ENCODE data around the gene ERCC6L2.

DNA sequence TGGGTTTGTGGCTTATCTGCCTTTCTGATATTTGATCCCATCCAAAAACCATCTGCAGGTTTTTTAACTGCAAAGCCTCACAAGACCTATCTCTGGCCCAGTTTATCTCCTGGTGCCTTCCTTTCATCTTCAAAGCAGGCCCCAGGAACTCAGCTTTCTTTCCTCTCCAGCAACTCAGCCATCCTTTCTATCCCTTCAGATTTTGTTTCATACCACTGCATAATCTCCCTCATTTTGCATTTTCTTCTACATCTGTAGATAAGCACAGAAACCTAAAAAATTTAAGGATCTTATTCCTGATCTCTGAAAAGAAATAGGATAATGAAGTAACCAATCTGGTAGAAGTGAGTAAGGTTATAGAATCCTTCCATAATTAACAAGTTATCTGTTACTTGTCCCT, 19.5 kb upstream of the ERCC6L2 start:
- TF ChIP-seq, protein P1, sequence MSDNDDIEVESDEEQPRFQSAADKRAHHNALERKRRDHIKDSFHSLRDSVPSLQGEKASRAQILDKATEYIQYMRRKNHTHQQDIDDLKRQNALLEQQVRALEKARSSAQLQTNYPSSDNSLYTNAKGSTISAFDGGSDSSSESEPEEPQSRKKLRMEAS (CRISPR knock-in tag; IDR thresholded peaks at IDR 0.05) = no peak
- TF ChIP-seq NFYB (CRISPR knock-in tag; conservative IDR thresholded peaks at IDR 0.05; ENCODE audit: low read depth) (no peak), CREM (CRISPR knock-in tag; IDR thresholded peaks at IDR 0.05) (no peak), GTF2I (CRISPR knock-in tag; conservative IDR thresholded peaks at IDR 0.05) (no peak)
- TF ChIP-seq, protein P2, sequence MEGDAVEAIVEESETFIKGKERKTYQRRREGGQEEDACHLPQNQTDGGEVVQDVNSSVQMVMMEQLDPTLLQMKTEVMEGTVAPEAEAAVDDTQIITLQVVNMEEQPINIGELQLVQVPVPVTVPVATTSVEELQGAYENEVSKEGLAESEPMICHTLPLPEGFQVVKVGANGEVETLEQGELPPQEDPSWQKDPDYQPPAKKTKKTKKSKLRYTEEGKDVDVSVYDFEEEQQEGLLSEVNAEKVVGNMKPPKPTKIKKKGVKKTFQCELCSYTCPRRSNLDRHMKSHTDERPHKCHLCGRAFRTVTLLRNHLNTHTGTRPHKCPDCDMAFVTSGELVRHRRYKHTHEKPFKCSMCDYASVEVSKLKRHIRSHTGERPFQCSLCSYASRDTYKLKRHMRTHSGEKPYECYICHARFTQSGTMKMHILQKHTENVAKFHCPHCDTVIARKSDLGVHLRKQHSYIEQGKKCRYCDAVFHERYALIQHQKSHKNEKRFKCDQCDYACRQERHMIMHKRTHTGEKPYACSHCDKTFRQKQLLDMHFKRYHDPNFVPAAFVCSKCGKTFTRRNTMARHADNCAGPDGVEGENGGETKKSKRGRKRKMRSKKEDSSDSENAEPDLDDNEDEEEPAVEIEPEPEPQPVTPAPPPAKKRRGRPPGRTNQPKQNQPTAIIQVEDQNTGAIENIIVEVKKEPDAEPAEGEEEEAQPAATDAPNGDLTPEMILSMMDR (IDR thresholded peaks at IDR 0.05) = no peak
- TF ChIP-seq, protein P3, sequence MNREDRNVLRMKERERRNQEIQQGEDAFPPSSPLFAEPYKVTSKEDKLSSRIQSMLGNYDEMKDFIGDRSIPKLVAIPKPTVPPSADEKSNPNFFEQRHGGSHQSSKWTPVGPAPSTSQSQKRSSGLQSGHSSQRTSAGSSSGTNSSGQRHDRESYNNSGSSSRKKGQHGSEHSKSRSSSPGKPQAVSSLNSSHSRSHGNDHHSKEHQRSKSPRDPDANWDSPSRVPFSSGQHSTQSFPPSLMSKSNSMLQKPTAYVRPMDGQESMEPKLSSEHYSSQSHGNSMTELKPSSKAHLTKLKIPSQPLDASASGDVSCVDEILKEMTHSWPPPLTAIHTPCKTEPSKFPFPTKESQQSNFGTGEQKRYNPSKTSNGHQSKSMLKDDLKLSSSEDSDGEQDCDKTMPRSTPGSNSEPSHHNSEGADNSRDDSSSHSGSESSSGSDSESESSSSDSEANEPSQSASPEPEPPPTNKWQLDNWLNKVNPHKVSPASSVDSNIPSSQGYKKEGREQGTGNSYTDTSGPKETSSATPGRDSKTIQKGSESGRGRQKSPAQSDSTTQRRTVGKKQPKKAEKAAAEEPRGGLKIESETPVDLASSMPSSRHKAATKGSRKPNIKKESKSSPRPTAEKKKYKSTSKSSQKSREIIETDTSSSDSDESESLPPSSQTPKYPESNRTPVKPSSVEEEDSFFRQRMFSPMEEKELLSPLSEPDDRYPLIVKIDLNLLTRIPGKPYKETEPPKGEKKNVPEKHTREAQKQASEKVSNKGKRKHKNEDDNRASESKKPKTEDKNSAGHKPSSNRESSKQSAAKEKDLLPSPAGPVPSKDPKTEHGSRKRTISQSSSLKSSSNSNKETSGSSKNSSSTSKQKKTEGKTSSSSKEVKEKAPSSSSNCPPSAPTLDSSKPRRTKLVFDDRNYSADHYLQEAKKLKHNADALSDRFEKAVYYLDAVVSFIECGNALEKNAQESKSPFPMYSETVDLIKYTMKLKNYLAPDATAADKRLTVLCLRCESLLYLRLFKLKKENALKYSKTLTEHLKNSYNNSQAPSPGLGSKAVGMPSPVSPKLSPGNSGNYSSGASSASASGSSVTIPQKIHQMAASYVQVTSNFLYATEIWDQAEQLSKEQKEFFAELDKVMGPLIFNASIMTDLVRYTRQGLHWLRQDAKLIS (CRISPR knock-in tag; IDR thresholded peaks at IDR 0.05; ENCODE audit: borderline replicate concordance) = no peak

Measured in WTC11 (cell line).